ENCODE measurements around the gene ZMYND10.

The ZMYND10 gene

GRCh38 chr3:50350213-50350526 lies 4.6 kb upstream of the ZMYND10 start:
- no peak for DNase-seq (ENCODE audit: extremely low read depth in 1 of 2, low read depth in 1 of 2)

DNA sequence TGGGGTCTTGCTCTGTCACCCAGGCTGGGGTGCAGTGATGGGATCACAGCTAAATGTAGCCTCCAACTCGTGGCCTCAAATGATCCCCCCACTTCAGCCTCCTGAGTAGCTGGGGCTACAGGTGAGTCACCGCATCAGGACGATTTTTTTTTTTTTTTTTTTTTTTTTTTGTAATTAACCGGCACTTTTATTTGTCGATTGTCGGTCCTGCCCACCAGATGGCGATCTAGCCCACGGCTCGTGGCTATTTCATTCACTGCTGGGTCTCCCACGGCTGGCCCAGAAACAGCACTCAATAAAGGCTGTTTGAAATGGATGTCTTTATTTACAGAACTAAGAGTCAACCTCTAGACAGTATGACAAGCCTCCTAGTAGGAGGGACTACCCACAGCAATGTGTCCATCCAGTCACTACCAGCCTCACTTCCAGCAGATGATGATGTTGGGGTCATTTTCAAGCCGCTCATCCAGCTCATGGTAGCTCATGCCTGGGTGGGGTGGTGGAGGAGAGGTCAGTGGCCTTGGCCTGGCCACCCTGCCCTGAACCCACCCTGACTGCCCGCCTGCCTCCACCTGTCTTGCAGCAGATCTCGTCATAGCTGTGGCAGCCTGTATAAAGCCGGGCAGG lies 1.8 kb upstream of the ZMYND10 start:
- DNase-seq (ENCODE audit: extremely low read depth in 1 of 2, low read depth in 1 of 2) = peak in 1 of 2 donors; percentile 61

DNA sequence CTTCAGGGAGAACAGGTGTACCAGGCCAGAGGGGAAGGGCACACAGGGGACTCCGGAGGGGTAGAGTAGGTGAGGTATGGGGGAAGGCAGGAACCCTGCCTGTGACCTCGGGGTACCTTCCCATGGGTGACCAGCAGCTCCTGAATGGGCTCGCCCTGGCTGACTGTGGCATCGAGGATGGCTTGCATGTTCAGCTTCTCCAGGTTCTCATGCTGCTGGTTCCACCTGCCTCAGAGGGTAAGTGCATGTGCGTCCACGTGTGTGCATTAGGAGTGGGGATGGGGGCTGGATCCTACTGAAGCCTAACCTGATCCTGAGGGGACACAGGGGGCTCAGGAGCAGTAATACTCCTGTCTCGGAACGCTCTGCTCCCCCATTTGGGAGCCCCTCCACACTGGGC lies 524 bp downstream of the ZMYND10 start:
- DNase-seq (ENCODE audit: extremely low read depth in 1 of 2, low read depth in 1 of 2) = no peak

GRCh38 chr3:50342813-50343633 lies 2.5 kb downstream of the ZMYND10 start:
- DNase-seq (ENCODE audit: extremely low read depth in 1 of 2, low read depth in 1 of 2) = no peak

- DNase-seq (ENCODE audit: extremely low read depth in 1 of 2, low read depth in 1 of 2) = no peak
Observed at GRCh38 chr3:50341996-50342650, 3.4 kb downstream of the ZMYND10 start.

DNA sequence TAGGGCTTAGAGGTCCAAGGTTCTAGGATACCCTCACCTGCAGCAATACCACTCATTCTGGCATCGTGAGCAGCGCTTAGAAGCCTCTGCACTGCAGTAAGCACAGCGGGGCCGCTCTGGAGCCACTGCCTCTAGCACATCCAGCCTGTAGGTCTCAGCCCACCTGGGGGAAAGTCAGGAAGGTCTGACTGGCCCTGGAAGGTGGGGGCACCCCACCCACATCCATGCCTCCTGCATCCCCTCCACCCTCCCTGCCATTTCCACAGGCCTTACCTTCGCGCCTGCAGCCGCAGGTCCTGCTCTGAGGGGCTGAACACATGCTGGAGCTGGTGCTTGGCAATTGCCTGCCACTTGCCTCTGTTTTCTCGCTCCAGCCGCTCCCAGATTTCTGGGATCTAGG lies 4.0 kb downstream of the ZMYND10 start:
- DNase-seq (ENCODE audit: extremely low read depth in 1 of 2, low read depth in 1 of 2) = no peak

DNA sequence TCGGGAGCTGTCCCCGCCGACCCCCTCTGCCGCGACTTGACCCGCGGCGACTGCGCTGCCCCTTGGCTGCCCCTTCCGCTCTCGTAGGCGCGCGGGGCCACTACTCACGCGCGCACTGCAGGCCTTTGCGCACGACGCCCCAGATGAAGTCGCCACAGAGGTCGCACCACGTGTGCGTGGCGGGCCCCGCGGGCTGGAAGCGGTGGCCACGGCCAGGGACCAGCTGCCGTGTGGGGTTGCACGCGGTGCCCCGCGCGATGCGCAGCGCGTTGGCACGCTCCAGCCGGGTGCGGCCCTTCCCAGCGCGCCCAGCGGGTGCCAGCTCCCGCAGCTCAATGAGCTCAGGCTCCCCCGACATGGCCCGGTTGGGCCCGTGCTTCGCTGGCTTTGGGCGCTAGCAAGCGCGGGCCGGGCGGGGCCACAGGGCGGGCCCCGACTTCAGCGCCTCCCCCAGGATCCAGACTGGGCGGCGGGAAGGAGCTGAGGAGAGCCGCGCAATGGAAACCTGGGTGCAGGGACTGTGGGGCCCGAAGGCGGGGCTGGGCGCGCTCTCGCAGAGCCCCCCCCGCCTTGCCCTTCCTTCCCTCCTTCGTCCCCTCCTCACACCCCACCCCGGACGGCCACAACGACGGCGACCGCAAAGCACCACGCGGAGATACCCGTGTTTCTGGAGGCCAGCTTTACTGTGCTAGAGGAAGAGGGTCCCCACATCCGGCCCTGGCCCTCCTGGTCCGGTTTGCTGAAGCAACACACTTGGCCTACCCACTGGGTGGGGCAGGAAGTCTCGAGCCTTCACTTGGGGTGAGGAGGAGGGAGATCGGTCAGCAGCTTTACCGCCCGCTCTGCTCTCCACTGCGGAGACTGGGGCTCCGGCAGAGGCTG lies 4.8 kb downstream of the ZMYND10 start, which contains the start of gene RASSF1:
Gene RASSF1, minus strand, starts transcription at position 389 of the 882 bp plus-strand sequence. Its CDS starts 31 bp downstream, at position 358.
- peak; percentile 67 to 71 for DNase-seq (ENCODE audit: extremely low read depth in 1 of 2, low read depth in 1 of 2)

DNA sequence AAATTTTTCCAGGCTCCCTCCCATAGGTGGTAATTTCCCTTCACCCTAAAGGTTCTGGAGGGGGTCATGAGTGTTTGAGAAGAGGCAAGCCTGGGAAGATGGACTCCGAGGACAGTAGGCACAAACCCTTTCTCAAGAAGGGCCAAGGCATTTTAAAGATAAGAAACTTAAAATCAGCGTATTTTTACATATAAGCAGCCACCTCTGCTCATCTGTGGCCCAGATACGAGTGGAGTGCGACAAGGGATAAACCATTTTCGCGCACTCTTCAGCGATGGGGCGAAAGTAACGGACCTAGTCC lies 5.4 kb downstream of the ZMYND10 start:
- no peak for DNase-seq (ENCODE audit: extremely low read depth in 1 of 2, low read depth in 1 of 2)

GRCh38 chr3:50339485-50340146 lies 5.9 kb downstream of the ZMYND10 start:
- DNase-seq (ENCODE audit: extremely low read depth in 1 of 2, low read depth in 1 of 2) = no peak

DNA sequence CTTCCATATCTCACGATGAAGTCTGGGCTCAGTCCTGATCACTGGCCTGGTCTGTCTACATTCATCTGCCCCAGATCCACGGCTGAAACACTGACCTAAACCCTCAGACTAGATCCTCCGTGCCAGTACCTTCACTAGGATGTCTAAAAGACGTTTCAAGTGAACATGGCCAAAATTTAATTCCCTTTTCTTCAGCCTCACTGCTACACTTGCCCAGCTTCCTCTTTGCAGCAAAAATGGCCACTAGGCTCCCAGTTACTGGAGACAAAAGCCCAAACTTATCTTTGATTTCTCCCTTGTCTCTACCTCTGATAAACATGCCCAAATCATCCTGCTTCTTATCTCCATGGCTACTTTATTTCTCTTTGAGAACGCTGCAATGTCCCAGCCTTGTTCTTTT lies 6.6 kb downstream of the ZMYND10 start:
- no peak for DNase-seq (ENCODE audit: extremely low read depth in 1 of 2, low read depth in 1 of 2)

DNA sequence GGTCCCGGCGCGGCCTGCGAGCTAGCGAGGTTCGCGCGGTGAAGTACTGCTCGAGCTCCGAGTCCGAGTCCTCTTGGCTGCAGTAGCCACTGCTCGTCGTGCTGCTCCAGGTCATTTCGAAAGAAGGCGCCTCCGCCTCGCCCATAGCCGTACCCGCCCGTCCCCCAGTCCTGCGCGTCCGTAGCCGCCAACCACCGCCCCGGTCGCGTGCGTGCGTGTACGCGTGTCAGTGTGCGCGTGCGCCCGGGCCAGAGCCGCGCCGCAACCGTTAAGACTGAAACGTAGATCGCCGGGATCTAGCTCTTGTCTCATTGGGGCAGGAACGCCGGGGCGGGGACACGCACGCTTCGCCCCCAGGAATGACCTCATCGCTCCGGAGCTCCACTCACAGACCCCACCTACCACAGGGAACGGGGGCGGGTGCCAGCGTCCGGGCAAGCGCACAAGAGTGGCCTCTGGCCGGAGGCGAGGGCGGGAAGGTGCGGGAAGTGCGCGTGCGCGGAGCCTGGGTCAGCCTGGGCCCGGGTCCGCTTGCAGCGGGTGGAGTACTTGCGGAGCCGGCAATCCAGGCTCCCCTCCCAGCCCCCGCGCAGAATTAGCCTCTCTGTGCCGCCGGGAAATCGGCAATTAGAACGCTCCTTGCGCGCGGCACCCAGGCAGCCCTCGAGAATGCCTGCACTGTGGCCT lies 8.2 kb downstream of the ZMYND10 start:
- peak; percentile 96 to 99 for DNase-seq (ENCODE audit: extremely low read depth in 1 of 2, low read depth in 1 of 2)

- DNase-seq (ENCODE audit: extremely low read depth in 1 of 2, low read depth in 1 of 2) = peak in 1 of 2 donors; percentile 43
Observed at GRCh38 chr3:50336452-50337174, 8.9 kb downstream of the ZMYND10 start.

- DNase-seq (ENCODE audit: extremely low read depth in 1 of 2, low read depth in 1 of 2) = no peak
Observed at GRCh38 chr3:50334339-50335075, 11.0 kb downstream of the ZMYND10 start.

- no peak for DNase-seq (ENCODE audit: extremely low read depth in 1 of 2, low read depth in 1 of 2)
Observed at GRCh38 chr3:50333744-50334328, 11.7 kb downstream of the ZMYND10 start.

GRCh38 chr3:50331364-50331907 lies 14.1 kb downstream of the ZMYND10 start:
- DNase-seq (ENCODE audit: extremely low read depth in 1 of 2, low read depth in 1 of 2) = no peak

DNA sequence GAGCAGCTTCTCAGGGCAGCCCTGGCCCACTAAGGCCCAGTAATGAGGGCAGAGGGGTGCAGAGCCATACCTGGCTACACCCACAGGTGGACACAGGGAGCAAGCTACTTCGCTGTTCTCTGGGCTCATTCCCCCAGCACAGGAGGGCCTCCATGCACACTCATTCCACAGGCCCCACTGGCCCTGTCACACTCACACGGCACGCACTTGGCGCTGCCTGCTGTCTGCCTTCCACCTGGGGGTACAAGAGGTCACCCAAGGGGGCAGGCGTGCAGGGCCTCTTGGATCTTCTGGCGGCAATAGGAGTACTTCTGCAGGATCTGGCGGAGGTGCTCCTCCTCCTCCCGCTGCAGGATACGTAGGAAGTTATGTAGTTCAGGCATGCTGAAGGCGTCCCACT lies 15.2 kb downstream of the ZMYND10 start:
- no peak for DNase-seq (ENCODE audit: extremely low read depth in 1 of 2, low read depth in 1 of 2)

GRCh38 chr3:50327943-50328691 lies 17.4 kb downstream of the ZMYND10 start, which contains the start of gene TUSC2:
Gene TUSC2 (minus strand): TSS chr3:50328223. CDS start chr3:50328099, 124 bp downstream.
- peak; percentile 89 to 94 for DNase-seq (ENCODE audit: extremely low read depth in 1 of 2, low read depth in 1 of 2)
